Liver (tissue), 9 donors: ENCODE data around the gene BAG3. TPM values are rescaled to one million over a fixed set of nuclear protein-coding genes. Genes with fewer than 3 reads are reported as not detected.
"Not testable (repeated sequence)": the region's sequence is repeated elsewhere in the genome, so short reads cannot be mapped to it uniquely, and the experiment has no call there.

Source experiments
- DNase-seq: peaks from one replicate; pipeline ENCODE4 v3.0.0-alpha.2; 2017; ENCODE audit warnings: low spot score
- H3K27ac ChIP-seq, 2 donors: one replicate each; pipeline ENCODE4 v1.7.0; 2013; ENCODE audit warnings: inconsistent platforms in 2 of 2, low read length in 2 of 2, control low read depth in 1 of 2, low read depth in 1 of 2, mild to moderate bottlenecking in 1 of 2
- H3K27me3 ChIP-seq, 4 donors: one replicate each; pipeline versions ENCODE4 v1.6.1 to v1.7.0; 2013; ENCODE audit warnings: low read length in 3 of 4, inconsistent platforms in 1 of 4, mild to moderate bottlenecking in 1 of 4, moderate library complexity in 1 of 4; ENCODE audit not compliant: control insufficient read depth in 4 of 4, insufficient read depth in 4 of 4
- H3K36me3 ChIP-seq, 4 donors: one replicate each; pipeline versions ENCODE4 v1.6.1 to v1.7.0; 2013; ENCODE audit warnings: low read length in 3 of 4, mild to moderate bottlenecking in 3 of 4, low read depth in 1 of 4, moderate library complexity in 1 of 4; ENCODE audit not compliant: control insufficient read depth in 4 of 4, insufficient read depth in 3 of 4
- H3K4me1 ChIP-seq, 4 donors: one replicate each; pipeline versions ENCODE4 v1.6.1 to v1.7.0; 2013; ENCODE audit warnings: low read length in 3 of 4, mild to moderate bottlenecking in 3 of 4, moderate library complexity in 1 of 4; ENCODE audit not compliant: control insufficient read depth in 4 of 4, insufficient read depth in 4 of 4
- H3K4me3 ChIP-seq, 3 donors: one replicate each; pipeline versions ENCODE4 v1.6.1 to v1.7.0; 2013; ENCODE audit warnings: low read length in 3 of 3, control low read depth in 1 of 3, low read depth in 1 of 3, mild to moderate bottlenecking in 1 of 3
- H3K9ac ChIP-seq, 2 donors: one replicate each; pipeline ENCODE4 v1.7.0; 2013; ENCODE audit warnings: low read length in 2 of 2, mild to moderate bottlenecking in 2 of 2, moderate library complexity in 2 of 2, control low read depth in 1 of 2, low read depth in 1 of 2
- H3K9me3 ChIP-seq, 4 donors: one replicate each; pipeline versions ENCODE4 v1.6.1 to v1.7.0; 2013; ENCODE audit warnings: low read length in 3 of 4; ENCODE audit not compliant: control insufficient read depth in 4 of 4
- FOXA1 ChIP-seq: IDR thresholded peaks from 2 replicates; pipeline ENCODE4 v1.6.1; 2016; ENCODE audit warnings: antibody characterized with exemption
- GABPA ChIP-seq, 2 donors: IDR thresholded peaks in 1 of 2; conservative IDR thresholded peaks in 1 of 2; 2 replicates each; pipeline ENCODE4 v1.6.1; 2016; ENCODE audit warnings: antibody characterized with exemption in 2 of 2, mild to moderate bottlenecking in 1 of 2, moderate library complexity in 1 of 2
- HNF4A ChIP-seq, 2 donors: conservative IDR thresholded peaks; 2 replicates each; pipeline ENCODE4 v1.6.1; 2016; ENCODE audit warnings: antibody characterized with exemption in 2 of 2, mild to moderate bottlenecking in 2 of 2
- JUND ChIP-seq, 2 donors: IDR thresholded peaks; 2 replicates each; pipeline ENCODE4 v1.6.1; 2016; ENCODE audit warnings: antibody characterized with exemption in 2 of 2
- NR2F2 ChIP-seq: IDR thresholded peaks from 2 replicates; pipeline ENCODE4 v1.6.1; 2016; ENCODE audit warnings: antibody characterized with exemption
- RXRA ChIP-seq, 2 donors: IDR thresholded peaks; 2 replicates each; pipeline ENCODE4 v1.6.1; 2017 to 2018; ENCODE audit warnings: antibody characterized with exemption in 2 of 2, mild to moderate bottlenecking in 1 of 2
- SP1 ChIP-seq: IDR thresholded peaks from 2 replicates; pipeline ENCODE4 v1.6.1; 2018; ENCODE audit warnings: antibody characterized with exemption, mild to moderate bottlenecking
- YY1 ChIP-seq: IDR thresholded peaks from 2 replicates; pipeline ENCODE4 v1.6.1; 2016; ENCODE audit warnings: antibody characterized with exemption, mild to moderate bottlenecking
- WGBS: extraction: QIAGEN DNeasy Blood & Tissue Kit; methylation state at CpG from one replicate; pipeline ENCODE4 v1.1.7; 2013; 5-methylcytosine and 5-hydroxymethylcytosine counted together
- polyA plus RNA-seq, 2 donors: library from polyadenylated mRNA; stranded (reverse) in 1 of 2; unstranded in 1 of 2; fragments of 200-250 nt in 1 of 2; fragments of >200 nt in 1 of 2; fragmentation: Nextera tagmentation in 1 of 2; extraction: Ambion mirVana in 1 of 2; gene quantifications; one replicate each; pipeline versions ENCODE4 v1.2.1 to v1.2.3, GENCODE V29; 2013 to 2015
- total RNA-seq, 2 donors: library from RNA; depleted of rRNA; stranded (reverse); fragments of >200 nt; gene quantifications; one replicate each; pipeline ENCODE4 v1.2.3, GENCODE V29; 2014
- TF ChIP-seq, protein P1 (sequence below): IDR thresholded peaks from 2 replicates; pipeline ENCODE4 v1.6.1; 2016; ENCODE audit warnings: antibody characterized with exemption
- TF ChIP-seq, protein P2 (sequence below): IDR thresholded peaks from 2 replicates; pipeline ENCODE4 v1.6.1; 2016; ENCODE audit warnings: antibody characterized with exemption
- TF ChIP-seq, protein P3 (sequence below): IDR thresholded peaks from 2 replicates; pipeline ENCODE4 v1.6.1; 2016; ENCODE audit warnings: antibody characterized with exemption, mild to moderate bottlenecking
- donor health status: healthy.
- donor health status: healthy.
- donor health status: healthy.
- donor health status: healthy.
- donor health status: healthy.

Gene BAG3
- total and polyA plus RNA-seq, 4 donors: 2.2 to 15.1 (median 6.3) TPM

DNA sequence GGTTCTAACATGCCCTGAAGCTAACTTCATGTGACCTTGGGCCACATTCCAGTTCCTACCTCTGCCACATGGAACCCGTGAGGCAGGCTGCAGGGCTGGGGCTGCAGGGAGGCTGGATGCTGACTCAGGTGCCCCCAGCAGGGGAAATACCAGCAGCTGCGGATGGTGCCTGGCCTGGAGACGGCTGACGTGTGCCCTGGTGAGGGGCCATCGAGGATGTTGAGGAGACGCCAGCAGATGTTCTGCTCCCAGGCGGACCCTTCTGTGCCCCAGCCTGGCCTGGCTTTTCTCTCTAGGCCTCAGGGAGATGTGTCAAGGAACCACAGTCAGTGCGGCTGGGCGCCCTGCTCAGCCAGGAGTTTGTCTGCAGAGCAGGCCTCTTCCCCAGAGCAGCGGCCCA, 8.8 kb downstream of the BAG3 start:
- Histone ChIP-seq H3K36me3 (peaks cover 0 to 11% (median 0%) of the 10 kb centered on the region in 4 donors), H3K27ac (no peak overlapping the region), H3K27me3 (no peaks in the 10 kb centered on the region), H3K9me3 (no peaks in the 10 kb centered on the region), H3K9ac (no peak overlapping the region), H3K4me3 (no peak overlapping the region), H3K4me1 (peaks cover 0 to 17% (median 14%) of the 10 kb centered on the region in 4 donors)
- WGBS: 94% methylated on average over 10 of the region's 10 CpGs
- DNase-seq: no peak
- TF ChIP-seq JUND (IDR thresholded peaks at IDR 0.05) (no peak), FOXA1 (no peak), SP1 (no peak)
- TF ChIP-seq, protein P1, sequence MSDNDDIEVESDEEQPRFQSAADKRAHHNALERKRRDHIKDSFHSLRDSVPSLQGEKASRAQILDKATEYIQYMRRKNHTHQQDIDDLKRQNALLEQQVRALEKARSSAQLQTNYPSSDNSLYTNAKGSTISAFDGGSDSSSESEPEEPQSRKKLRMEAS: no peak

DNA sequence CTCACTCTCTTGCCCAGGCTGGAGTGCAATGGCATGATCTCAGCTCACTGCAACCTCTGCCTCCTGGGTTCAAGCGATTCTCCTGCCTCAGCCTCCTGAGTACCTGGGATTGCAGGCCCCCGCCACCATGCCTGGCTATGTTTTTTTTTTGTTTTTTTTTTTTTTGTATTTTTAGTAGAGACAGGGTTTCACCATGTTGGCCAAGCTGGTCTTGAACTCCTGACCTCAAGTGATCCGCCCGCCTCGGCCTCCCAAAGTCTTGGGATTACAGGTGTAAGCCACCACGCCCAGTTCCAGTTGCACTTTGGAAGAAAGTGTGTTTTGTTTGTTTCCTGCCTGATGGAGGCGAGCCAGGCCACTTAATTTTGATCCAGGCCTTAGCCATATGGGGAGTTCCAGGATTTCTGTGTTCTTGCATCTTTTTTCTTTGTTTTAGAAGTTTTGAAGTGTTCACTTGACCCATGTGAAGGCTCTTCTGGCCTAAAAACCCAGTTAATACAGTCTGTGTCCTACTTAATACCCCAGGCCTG, 11.0 kb downstream of the BAG3 start:
- not testable (repeated sequence) for DNase-seq, H3K9ac ChIP-seq, H3K9me3 ChIP-seq, H3K4me3 ChIP-seq, H3K27ac ChIP-seq, H3K27me3 ChIP-seq, H3K36me3 ChIP-seq
- 89% methylated on average over 7 of the region's 7 CpGs for WGBS
- H3K4me1 ChIP-seq: peaks cover 0 to 22% (median 16%) of the 10 kb centered on the region in 4 donors

DNA sequence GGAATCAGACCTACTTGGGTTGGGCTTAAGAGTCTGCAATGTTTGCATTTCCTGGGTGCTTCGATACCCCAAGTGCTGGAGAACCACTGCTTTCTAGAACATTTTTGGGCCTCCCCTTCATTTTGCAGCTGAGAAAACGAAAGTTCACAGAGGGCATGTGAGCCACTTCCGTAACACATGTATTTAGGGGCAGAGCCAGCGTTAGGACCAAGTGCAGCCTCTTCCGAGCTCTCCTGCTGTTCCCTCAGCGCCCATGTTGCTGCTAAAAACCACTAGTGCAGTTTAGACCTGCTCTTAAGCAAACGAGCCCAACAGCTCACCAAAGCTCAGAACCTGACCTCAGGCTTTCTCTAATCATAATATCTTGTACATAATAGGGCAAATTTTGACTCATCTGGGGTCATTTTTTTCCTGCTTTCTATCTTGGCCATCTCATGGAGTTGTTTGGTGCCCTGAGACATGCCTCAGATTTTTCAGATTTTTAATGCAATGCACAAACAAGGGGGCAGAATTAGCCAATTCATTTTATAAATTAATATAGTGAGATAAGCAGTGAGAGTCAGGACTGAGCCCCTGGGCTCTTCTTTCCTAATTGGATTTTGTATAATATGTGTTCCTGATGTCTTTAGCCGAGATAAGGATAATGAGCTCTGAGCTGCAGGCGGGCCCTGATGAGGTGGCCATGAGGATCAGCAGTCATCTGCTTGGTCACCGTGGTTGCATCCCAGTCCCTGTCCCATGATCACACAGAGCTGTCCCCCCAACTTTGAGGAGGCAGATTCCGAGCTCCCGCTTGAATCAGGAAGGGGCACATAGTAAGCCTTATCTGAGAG, 12.9 kb downstream of the BAG3 start:
- Histone ChIP-seq H3K9me3 (no peaks in the 10 kb centered on the region), H3K36me3 (peaks cover 0 to 3% (median under 1%) of the 10 kb centered on the region in 4 donors), H3K27me3 (no peaks in the 10 kb centered on the region), H3K4me3 (no peak overlapping the region), H3K4me1 (peaks cover 0 to 13% (median 7%) of the 10 kb centered on the region in 4 donors), H3K27ac (peak overlapping the region; percentile 36 to 37), H3K9ac (no peak overlapping the region)
- TF ChIP-seq HNF4A (conservative IDR thresholded peaks at IDR 0.05) (no peak), NR2F2 (peak; percentile 61), YY1 (peak; percentile 21), GABPA (IDR thresholded peaks at IDR 0.05 in 1 of 2, conservative IDR thresholded peaks at IDR 0.05 in 1 of 2) (no peak), RXRA (IDR thresholded peaks at IDR 0.05) (peak; percentile 12 to 23)
- TF ChIP-seq, protein P2, sequence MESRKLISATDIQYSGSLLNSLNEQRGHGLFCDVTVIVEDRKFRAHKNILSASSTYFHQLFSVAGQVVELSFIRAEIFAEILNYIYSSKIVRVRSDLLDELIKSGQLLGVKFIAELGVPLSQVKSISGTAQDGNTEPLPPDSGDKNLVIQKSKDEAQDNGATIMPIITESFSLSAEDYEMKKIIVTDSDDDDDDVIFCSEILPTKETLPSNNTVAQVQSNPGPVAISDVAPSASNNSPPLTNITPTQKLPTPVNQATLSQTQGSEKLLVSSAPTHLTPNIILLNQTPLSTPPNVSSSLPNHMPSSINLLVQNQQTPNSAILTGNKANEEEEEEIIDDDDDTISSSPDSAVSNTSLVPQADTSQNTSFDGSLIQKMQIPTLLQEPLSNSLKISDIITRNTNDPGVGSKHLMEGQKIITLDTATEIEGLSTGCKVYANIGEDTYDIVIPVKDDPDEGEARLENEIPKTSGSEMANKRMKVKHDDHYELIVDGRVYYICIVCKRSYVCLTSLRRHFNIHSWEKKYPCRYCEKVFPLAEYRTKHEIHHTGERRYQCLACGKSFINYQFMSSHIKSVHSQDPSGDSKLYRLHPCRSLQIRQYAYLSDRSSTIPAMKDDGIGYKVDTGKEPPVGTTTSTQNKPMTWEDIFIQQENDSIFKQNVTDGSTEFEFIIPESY: no peak
- TF ChIP-seq, protein P3, sequence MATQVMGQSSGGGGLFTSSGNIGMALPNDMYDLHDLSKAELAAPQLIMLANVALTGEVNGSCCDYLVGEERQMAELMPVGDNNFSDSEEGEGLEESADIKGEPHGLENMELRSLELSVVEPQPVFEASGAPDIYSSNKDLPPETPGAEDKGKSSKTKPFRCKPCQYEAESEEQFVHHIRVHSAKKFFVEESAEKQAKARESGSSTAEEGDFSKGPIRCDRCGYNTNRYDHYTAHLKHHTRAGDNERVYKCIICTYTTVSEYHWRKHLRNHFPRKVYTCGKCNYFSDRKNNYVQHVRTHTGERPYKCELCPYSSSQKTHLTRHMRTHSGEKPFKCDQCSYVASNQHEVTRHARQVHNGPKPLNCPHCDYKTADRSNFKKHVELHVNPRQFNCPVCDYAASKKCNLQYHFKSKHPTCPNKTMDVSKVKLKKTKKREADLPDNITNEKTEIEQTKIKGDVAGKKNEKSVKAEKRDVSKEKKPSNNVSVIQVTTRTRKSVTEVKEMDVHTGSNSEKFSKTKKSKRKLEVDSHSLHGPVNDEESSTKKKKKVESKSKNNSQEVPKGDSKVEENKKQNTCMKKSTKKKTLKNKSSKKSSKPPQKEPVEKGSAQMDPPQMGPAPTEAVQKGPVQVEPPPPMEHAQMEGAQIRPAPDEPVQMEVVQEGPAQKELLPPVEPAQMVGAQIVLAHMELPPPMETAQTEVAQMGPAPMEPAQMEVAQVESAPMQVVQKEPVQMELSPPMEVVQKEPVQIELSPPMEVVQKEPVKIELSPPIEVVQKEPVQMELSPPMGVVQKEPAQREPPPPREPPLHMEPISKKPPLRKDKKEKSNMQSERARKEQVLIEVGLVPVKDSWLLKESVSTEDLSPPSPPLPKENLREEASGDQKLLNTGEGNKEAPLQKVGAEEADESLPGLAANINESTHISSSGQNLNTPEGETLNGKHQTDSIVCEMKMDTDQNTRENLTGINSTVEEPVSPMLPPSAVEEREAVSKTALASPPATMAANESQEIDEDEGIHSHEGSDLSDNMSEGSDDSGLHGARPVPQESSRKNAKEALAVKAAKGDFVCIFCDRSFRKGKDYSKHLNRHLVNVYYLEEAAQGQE: no peak
- 68% methylated on average over 12 of the region's 12 CpGs for WGBS
- no peak for DNase-seq
